K562 (cell line): ENCODE data around the gene SPRYD3. TPM values are rescaled to one million over a fixed set of nuclear protein-coding genes. Genes with fewer than 3 reads are reported as not detected.

Experiments used
- ATAC-seq: fragments of 200-7000 bp; cut with Tn5 transposase; 3 replicates; pipeline ENCODE4 v1.9.1; 2020; ENCODE audit warnings: moderate library complexity
- BruUV-seq: library from RNA; stranded (reverse); fragments of 400-500 nt; replicated peaks from 2 replicates; lab custom pipeline; 2021; lab: Mats Ljungman, UMichigan
- CTCF ChIA-PET: fragments of 300-600 bp; formaldehyde crosslinking; extraction: SDS; loops from one replicate; lab custom pipeline; 2021; ENCODE audit warnings: low intra/inter-chr PET ratio; lab: Yijun Ruan, JAX
- POLR2A ChIA-PET: fragments of 300-600, 350-650 bp; sonication (Branson Sonifier 250); formaldehyde crosslinking; extraction: SDS; loops from one replicate; lab custom pipeline; 2021; ENCODE audit warnings: antibody characterized with exemption, inconsistent platforms; lab: Yijun Ruan, JAX
- DNase-seq, 4 experiments: peaks; one replicate each; pipeline versions ENCODE4 v3.0.0 to v3.0.0-alpha.2; 2011 to 2018; ENCODE audit warnings: low spot score in 3 of 4, mixed read lengths in 3 of 4; ENCODE audit errors: extremely low read depth in 1 of 4
- FAIRE-seq: peaks from 2 replicates; lab custom pipeline; 2011; peaks lifted over from hg19 to GRCh38; lab: Jason Lieb, UNC
- H2AFZ ChIP-seq: 2 replicates; pipeline ENCODE4 v1.6.0; 2011; ENCODE audit warnings: low read depth, low read length, control low read depth, inconsistent platforms
- H3K27ac ChIP-seq: fragments of 200-600 bp; 3 replicates; pipeline ENCODE4 v1.8.0; 2011; ENCODE audit warnings: low read depth, mild to moderate bottlenecking, control low read depth, inconsistent platforms, low read length, moderate library complexity, mixed read lengths; ENCODE audit errors: extremely low read depth
- H3K27me3 ChIP-seq, 2 experiments: fragments of 300-600 bp in 1 of 2; 2 replicates in 1 of 2; 3 replicates in 1 of 2; pipeline versions ENCODE4 v1.6.0 to v1.8.0; 2011; ENCODE audit warnings: inconsistent platforms in 2 of 2, low read length in 2 of 2, mild to moderate bottlenecking in 1 of 2, mixed read lengths in 1 of 2, moderate library complexity in 1 of 2; ENCODE audit not compliant: control insufficient read depth in 2 of 2, insufficient read depth in 2 of 2
- H3K36me3 ChIP-seq: fragments of 300-600 bp; 3 replicates; pipeline ENCODE4 v1.8.0; 2011; ENCODE audit warnings: mild to moderate bottlenecking, low read length, inconsistent platforms; ENCODE audit not compliant: control insufficient read depth, insufficient read depth
- H3K4me1 ChIP-seq, 2 experiments: fragments of 200-600 bp in 1 of 2; replicated peaks in 1 of 2; 2 replicates in 1 of 2; 3 replicates in 1 of 2; pipeline versions ENCODE4 v1.5.1 to v1.8.0; 2011; ENCODE audit warnings: inconsistent platforms in 2 of 2, low read length in 2 of 2, mild to moderate bottlenecking in 1 of 2, mixed read lengths in 1 of 2, moderate library complexity in 1 of 2; ENCODE audit not compliant: control insufficient read depth in 2 of 2, insufficient read depth in 2 of 2
- H3K4me2 ChIP-seq: 2 replicates; pipeline ENCODE4 v1.6.1; 2011; ENCODE audit warnings: low read length, control low read depth, inconsistent platforms, mixed read lengths; ENCODE audit not compliant: insufficient read depth
- H3K4me3 ChIP-seq: fragments of 200-600 bp; sonication (generic), shearing (Covaris generic); 2 replicates; pipeline ENCODE4 v1.5.1; 2016; ENCODE audit warnings: control low read depth, inconsistent platforms
- H3K79me2 ChIP-seq: fragments of 200-600 bp; 3 replicates; pipeline ENCODE4 v1.8.0; 2011; ENCODE audit warnings: low read length, inconsistent platforms; ENCODE audit not compliant: control insufficient read depth, insufficient read depth
- H3K9ac ChIP-seq, 2 experiments: 2 replicates each; pipeline versions ENCODE4 v1.6.0 to v1.6.1; 2011; ENCODE audit warnings: low read depth in 2 of 2, low read length in 2 of 2, control low read depth in 1 of 2, inconsistent platforms in 1 of 2, mild to moderate bottlenecking in 1 of 2, mixed read lengths in 1 of 2; ENCODE audit not compliant: insufficient read depth in 1 of 2
- H3K9me1 ChIP-seq: one replicate; pipeline ENCODE4 v1.6.0; 2011; ENCODE audit warnings: inconsistent platforms, mild to moderate bottlenecking, low read length, moderate library complexity; ENCODE audit not compliant: control insufficient read depth, insufficient read depth
- H3K9me3 ChIP-seq: replicated peaks from 2 replicates; pipeline ENCODE4 v1.5.1; 2011; ENCODE audit warnings: low read depth, low read length, inconsistent platforms; ENCODE audit not compliant: control insufficient read depth, insufficient read depth
- H4K20me1 ChIP-seq: replicated peaks from 2 replicates; pipeline ENCODE4 v1.6.1; 2011; ENCODE audit warnings: low read length, inconsistent platforms, mixed read lengths; ENCODE audit not compliant: control insufficient read depth, insufficient read depth
- EP300 ChIP-seq: IDR thresholded peaks from 2 replicates; pipeline ENCODE4 v1.6.1; 2012; ENCODE audit warnings: low read length, improper control_type of control experiment
- FOXK1 ChIP-seq: sonication (generic); formaldehyde crosslinking; IDR thresholded peaks from 2 replicates; pipeline ENCODE4 v1.8.0; 2022; ENCODE audit warnings: missing genetic modification reagents, mild to moderate bottlenecking, borderline replicate concordance
- KDM5B ChIP-seq: fragments of 200-600 bp; sonication (generic); IDR thresholded peaks from 2 replicates; pipeline ENCODE4 v1.6.1; 2012; ENCODE audit warnings: low read depth, mild to moderate bottlenecking, moderate library complexity, low read length, control low read depth, inconsistent platforms; ENCODE audit not compliant: insufficient replicate concordance
- NEUROD1 ChIP-seq: fragments of 150-350 bp; IDR thresholded peaks from 2 replicates; pipeline ENCODE4 v1.6.1; 2014; ENCODE audit warnings: borderline replicate concordance, low read length, low read depth; ENCODE audit not compliant: partially characterized antibody
- PHB2 ChIP-seq: fragments of 450-650 bp; IDR thresholded peaks from 2 replicates; pipeline ENCODE4 v1.6.1; 2017; ENCODE audit warnings: low read depth
- PTTG1 ChIP-seq: fragments of 450-650 bp; IDR thresholded peaks from 2 replicates; pipeline ENCODE4 v1.6.1; 2016; ENCODE audit warnings: low read depth, mild to moderate bottlenecking, missing genetic modification characterization, missing compliant biosample characterization
- SPI1 ChIP-seq: IDR thresholded peaks from 2 replicates; pipeline ENCODE4 v1.6.1; 2011; ENCODE audit warnings: low read depth, low read length, control low read depth, borderline replicate concordance
- WGBS: fragments of 100-300 bp; shearing (Covaris generic); methylation state at CpG from one replicate; pipeline ENCODE4 v1.1.6; 2016; ENCODE audit warnings: low coverage, mixed read lengths; ENCODE audit not compliant: insufficient coverage; ENCODE audit errors: missing lambda C conversion rate; 5-methylcytosine and 5-hydroxymethylcytosine counted together
- in situ Hi-C: fragments of 300-500 bp; cut with MboI; formaldehyde crosslinking; loops from 4 replicates; pipeline ENCODE4 v1.15.0; 2018; ENCODE audit warnings: inconsistent platforms, mixed read lengths
- intact Hi-C: fragments of 100-400 bp; cut with micrococcal nuclease; formaldehyde crosslinking; loops from 2 replicates; pipeline ENCODE4 v1.14.2; 2022
- polyA plus RNA-seq, 8 experiments: library from polyadenylated mRNA; depleted of rRNA in 4 of 8; stranded (reverse) in 5 of 8; unstranded in 3 of 8; fragments of >200 nt; fragmentation: Nextera tagmentation in 2 of 8; fragmentation: Illumina TruSeq in 1 of 8; extraction: Ambion mirVana in 2 of 8; extraction: Trizol in 1 of 8; gene quantifications; 2 replicates each; pipeline versions ENCODE4 v1.2.1 to v1.2.3, GENCODE V29; 2011 to 2014; ENCODE audit warnings: inconsistent platforms in 1 of 8, missing spikeins in 1 of 8
- total RNA-seq, 7 experiments: library from RNA; depleted of rRNA in 6 of 7; stranded (reverse); fragments of >200 nt in 6 of 7; fragmentation: Illumina TruSeq in 2 of 7; extraction: Trizol in 2 of 7; gene quantifications; 2 replicates each; pipeline versions ENCODE4 v1.2.1 to v1.2.3, GENCODE V29; 2011 to 2021; ENCODE audit warnings: low replicate concordance in 1 of 7
- TF ChIP-seq, protein P1 (sequence below): sonication (generic); formaldehyde crosslinking; IDR thresholded peaks from 2 replicates; pipeline ENCODE4 v1.9.0; 2022; ENCODE audit warnings: mild to moderate bottlenecking, missing genetic modification reagents

The SPRYD3 gene
- total and polyA plus RNA-seq, 9 of the 15 experiments (the other 6 are each of a cell fraction or from before 2014, with no cell fraction given): 1.5 to 13.6 (median 7.6) TPM

GRCh38 chr12:53045696-53046045 is 33.5 kb downstream of the SPRYD3 start:
- 60% methylated on average over 4 of the region's 5 CpGs for WGBS
- in situ Hi-C loops (no loop called here), intact Hi-C loops (loop anchor here (5.0 kb wide), 1 partner anchor 38 kb away; the partner anchor contains the start of gene EIF4B)
- H3K4me1 ChIP-seq: peaks cover 48 to 56% of the 10 kb centered on the region in 2 experiments
- TF ChIP-seq PHB2 (no peak), KDM5B (peak; percentile 29), EP300 (no peak), NEUROD1 (no peak), SPI1 (peak; percentile 31; the same call in 1 of the 2 replicates), FOXK1 (CRISPR knock-in tag) (no peak), PTTG1 (tag) (no peak)
- TF ChIP-seq, protein P1, sequence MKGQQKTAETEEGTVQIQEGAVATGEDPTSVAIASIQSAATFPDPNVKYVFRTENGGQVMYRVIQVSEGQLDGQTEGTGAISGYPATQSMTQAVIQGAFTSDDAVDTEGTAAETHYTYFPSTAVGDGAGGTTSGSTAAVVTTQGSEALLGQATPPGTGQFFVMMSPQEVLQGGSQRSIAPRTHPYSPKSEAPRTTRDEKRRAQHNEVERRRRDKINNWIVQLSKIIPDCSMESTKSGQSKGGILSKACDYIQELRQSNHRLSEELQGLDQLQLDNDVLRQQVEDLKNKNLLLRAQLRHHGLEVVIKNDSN (CRISPR knock-in tag): no peak
- H4K20me1 ChIP-seq: peaks cover 6% of the 10 kb centered on the region
- no peaks in the 10 kb centered on the region for H3K9me1 ChIP-seq
- H3K79me2 ChIP-seq: peaks cover 4% of the 10 kb centered on the region; the same call in 1 of the 3 replicates
- H3K36me3 ChIP-seq: peaks cover 11% of the 10 kb centered on the region; the same call in 2 of the 3 replicates
- no peak for FAIRE-seq
- peak overlapping the region; percentile 72 to 84; a peak in 3 of 4 replicates for H3K9ac ChIP-seq
- peak overlapping the region; percentile 97 for H3K4me2 ChIP-seq
- DNase-seq: no peak
- peak overlapping the region; percentile 67; the same call in 1 of the 2 replicates for H3K4me3 ChIP-seq
- CTCF ChIA-PET: no interaction called here
- POLR2A ChIA-PET: interaction anchor here (0.8 to 3.8 kb wide), 3 partner anchors 8 to 104 kb away, joined by 3 to 20 read pairs (median 3); no protein-coding TSS in a partner anchor
- H3K27me3 ChIP-seq: no peaks in the 10 kb centered on the region
- 0 out of 2 replicates have a peak overlapping the region, but pooled peaks have one; percentile 71 for H2AFZ ChIP-seq
- ATAC-seq: no peak
- H3K9me3 ChIP-seq: no peaks in the 10 kb centered on the region
- peak overlapping the region; percentile 88 for H3K27ac ChIP-seq
- no TSS peak for BruUV-seq
